ENCODE results near the gene ZBTB32.

The ZBTB32 gene

GRCh38 chr19:35702223-35703012, 1.9 kb upstream of the ZBTB32 start (continued):
- TF ChIP-seq ZNF398 (tag by site-specific recombination; IDR thresholded peaks at IDR 0.05) (no peak; the same call in 1 of the 2 replicates), ZNF654 (tag by site-specific recombination; IDR thresholded peaks at IDR 0.05; ENCODE audit: low read depth) (no peak), ZNF785 (tag by site-specific recombination; IDR thresholded peaks at IDR 0.05) (no peak), ZNF518A (tag by site-specific recombination; conservative IDR thresholded peaks at IDR 0.05; ENCODE audit: low read depth) (no peak), ZNF488 (tag by site-specific recombination; IDR thresholded peaks at IDR 0.05) (no peak), GLIS2 (tag by site-specific recombination; IDR thresholded peaks at IDR 0.05) (peak; percentile 99), ZNF23 (tag by site-specific recombination; IDR thresholded peaks at IDR 0.05; ENCODE audit: borderline replicate concordance) (no peak), ZNF514 (tag by site-specific recombination; IDR thresholded peaks at IDR 0.05) (no peak), PRDM2 (tag by site-specific recombination; IDR thresholded peaks at IDR 0.05; ENCODE audit: borderline replicate concordance) (no peak), ZNF548 (tag by site-specific recombination; IDR thresholded peaks at IDR 0.05) (no peak; the same call in 1 of the 2 replicates), ZNF624 (tag by site-specific recombination; IDR thresholded peaks at IDR 0.05) (no peak), ZFP37 (tag by site-specific recombination; IDR thresholded peaks at IDR 0.05) (no peak), ZNF529 (tag by site-specific recombination; IDR thresholded peaks at IDR 0.05; ENCODE audit: insufficient replicate concordance) (no peak), HOXD13 (CRISPR knock-in tag; IDR thresholded peaks at IDR 0.05; ENCODE audit: borderline replicate concordance) (no peak), ZSCAN18 (tag by site-specific recombination; IDR thresholded peaks at IDR 0.05) (no peak), ZBTB10 (tag by site-specific recombination; IDR thresholded peaks at IDR 0.05) (peak; percentile 79), SP2 (tag by site-specific recombination; IDR thresholded peaks at IDR 0.05) (peak; percentile 100), ZNF530 (tag by site-specific recombination; IDR thresholded peaks at IDR 0.05; ENCODE audit: low read depth) (no peak), ZNF747 (tag by site-specific recombination; IDR thresholded peaks at IDR 0.05) (no peak)

Data from HEK293 (cell line).